Stimulated activated CD8-positive, alpha-beta memory T cell treated with anti-CD3 and anti-CD28 coated beads, Interleukin-4, amount 100 ng/mL, for 48 hours (primary cell): ENCODE data around the gene GSE1.

Experiments used
- DNase-seq: peaks from one replicate; pipeline ENCODE4 v3.0.0-alpha.2; 2020

GSE1 gene

GRCh38 chr16:85607796-85608514 is 5.2 kb upstream of the GSE1 start:
- no peak for DNase-seq

- DNase-seq, result no peak
Observed at GRCh38 chr16:85608515-85608885, 4.6 kb upstream of the GSE1 start.

GRCh38 chr16:85608887-85609286 is 4.2 kb upstream of the GSE1 start:
- no peak for DNase-seq

GRCh38 chr16:85609539-85609938 is 3.6 kb upstream of the GSE1 start:
- DNase-seq, result no peak

- no peak for DNase-seq
Observed at GRCh38 chr16:85610059-85610445, 3.1 kb upstream of the GSE1 start.

GRCh38 chr16:85610446-85611193 is 2.5 kb upstream of the GSE1 start:
- peak; percentile 95 for DNase-seq

GRCh38 chr16:85611194-85611443 is 2.0 kb upstream of the GSE1 start:
- DNase-seq, result no peak

- DNase-seq, result peak; percentile 66
Observed at GRCh38 chr16:85611444-85612190, 1.5 kb upstream of the GSE1 start.

- DNase-seq, result peak; percentile 58
Observed at GRCh38 chr16:85612191-85612800, 826 bp upstream of the GSE1 start.

GRCh38 chr16:85613604-85614337 is 649 bp downstream of the GSE1 start:
- DNase-seq, result peak; percentile 41

- DNase-seq, result peak; percentile 36
Observed at GRCh38 chr16:85614338-85615013, 1.4 kb downstream of the GSE1 start.

- DNase-seq, result peak; percentile 82
Observed at GRCh38 chr16:85615014-85615851, 2.1 kb downstream of the GSE1 start.

GRCh38 chr16:85615852-85616606 is 2.9 kb downstream of the GSE1 start:
- DNase-seq, result peak; percentile 92

GRCh38 chr16:85616607-85617321 is 3.6 kb downstream of the GSE1 start:
- DNase-seq, result peak; percentile 53

- DNase-seq, result no peak
Observed at GRCh38 chr16:85617948-85618347, 4.8 kb downstream of the GSE1 start.

GRCh38 chr16:85618521-85618920 is 5.4 kb downstream of the GSE1 start:
- no peak for DNase-seq

GRCh38 chr16:85619101-85619891 is 6.2 kb downstream of the GSE1 start:
- no peak for DNase-seq

GRCh38 chr16:85620374-85620773 is 7.3 kb downstream of the GSE1 start:
- no peak for DNase-seq
